DND-41 (cell line): Measurements from ENCODE around the gene COBL.

Source experiments
- ATAC-seq: fragments of 200-7000 bp; cut with Tn5 transposase; 3 replicates; pipeline ENCODE4 v1.9.1; 2021; ENCODE audit warnings: low read depth; ENCODE audit not compliant: insufficient read depth
- DNase-seq: peaks from one replicate; pipeline ENCODE4 v3.0.0-alpha.2; 2020
- H2AFZ ChIP-seq: 2 replicates; pipeline ENCODE4 v1.6.0; 2012; ENCODE audit warnings: low read depth, low read length
- H3K27ac ChIP-seq: 2 replicates; pipeline ENCODE4 v1.5.1; 2012; ENCODE audit warnings: low read length, inconsistent platforms
- H3K27me3 ChIP-seq: fragments of 200-600 bp; sonication (generic); 2 replicates; pipeline ENCODE4 v1.6.0; 2012; ENCODE audit warnings: low read length, mild to moderate bottlenecking, inconsistent platforms; ENCODE audit not compliant: insufficient read depth, poor library complexity
- H3K36me3 ChIP-seq: 2 replicates; pipeline ENCODE4 v1.5.1; 2012; ENCODE audit warnings: low read length, inconsistent platforms; ENCODE audit not compliant: insufficient read depth
- H3K4me1 ChIP-seq: 2 replicates; pipeline ENCODE4 v1.5.1; 2012; ENCODE audit warnings: mild to moderate bottlenecking, low read length; ENCODE audit not compliant: insufficient read depth
- H3K4me2 ChIP-seq: 2 replicates; pipeline ENCODE4 v1.6.0; 2012; ENCODE audit warnings: mild to moderate bottlenecking, moderate library complexity, low read length, inconsistent platforms; ENCODE audit not compliant: insufficient read depth
- H3K4me3 ChIP-seq, 2 experiments: fragments of 200-600 bp in 1 of 2; shearing (Covaris generic) in 1 of 2; 2 replicates each; pipeline ENCODE4 v1.5.1; 2012 to 2016; ENCODE audit warnings: inconsistent platforms in 2 of 2, low read length in 2 of 2, mild to moderate bottlenecking in 2 of 2, low read depth in 1 of 2, moderate library complexity in 1 of 2
- H3K79me2 ChIP-seq: 2 replicates; pipeline ENCODE4 v1.6.0; 2012; ENCODE audit warnings: low read length, inconsistent platforms; ENCODE audit not compliant: insufficient read depth
- H3K9ac ChIP-seq: 2 replicates; pipeline ENCODE4 v1.6.0; 2012; ENCODE audit warnings: low read depth, mild to moderate bottlenecking, inconsistent platforms, low read length, moderate library complexity
- H3K9me3 ChIP-seq: 2 replicates; pipeline ENCODE4 v1.5.1; 2012; ENCODE audit warnings: low read length, moderate library complexity, mild to moderate bottlenecking, inconsistent platforms; ENCODE audit not compliant: insufficient read depth, severe bottlenecking
- H4K20me1 ChIP-seq: 2 replicates; pipeline ENCODE4 v1.6.0; 2012; ENCODE audit warnings: low read length; ENCODE audit not compliant: insufficient read depth
- CTCF ChIP-seq: IDR thresholded peaks from 2 replicates; pipeline ENCODE4 v1.5.1; 2012; ENCODE audit warnings: borderline replicate concordance, low read length, moderate library complexity, mild to moderate bottlenecking; ENCODE audit not compliant: poor library complexity, severe bottlenecking; ENCODE audit errors: extremely low read depth
- EZH2 ChIP-seq: IDR thresholded peaks from 3 replicates; pipeline ENCODE4 v1.6.1; 2012; ENCODE audit warnings: borderline replicate concordance, low read depth, mild to moderate bottlenecking, moderate library complexity, low read length, inconsistent platforms; ENCODE audit not compliant: severe bottlenecking

Gene COBL

GRCh38 chr7:51246258-51247245 is 70.1 kb downstream of the COBL start:
- no peaks in the 10 kb centered on the region for H4K20me1 ChIP-seq

GRCh38 chr7:51244885-51245284 is 71.7 kb downstream of the COBL start:
- Histone ChIP-seq H3K27me3 (peaks cover 2% of the 10 kb centered on the region), H3K4me3 (no peak overlapping the region), H3K27ac (no peak overlapping the region), H3K4me1 (no peaks in the 10 kb centered on the region), H3K79me2 (no peaks in the 10 kb centered on the region), H3K9me3 (no peaks in the 10 kb centered on the region), H3K36me3 (no peaks in the 10 kb centered on the region), H4K20me1 (no peaks in the 10 kb centered on the region), H3K9ac (no peak overlapping the region), H2AFZ (no peak overlapping the region), H3K4me2 (no peak overlapping the region)
- no peak for ATAC-seq
- no peak for DNase-seq
- TF ChIP-seq CTCF (no peak), EZH2 (no peak)

More at GRCh38 chr7:51246258-51247245, 70.1 kb downstream of the COBL start:
- no peak overlapping the region for H3K9ac ChIP-seq
- H3K4me1 ChIP-seq, result no peaks in the 10 kb centered on the region
- no peaks in the 10 kb centered on the region for H3K9me3 ChIP-seq
- ATAC-seq (no peak), DNase-seq (no peak)
- no peak overlapping the region for H3K4me3 ChIP-seq
- H3K79me2 ChIP-seq, result no peaks in the 10 kb centered on the region
- H3K4me2 ChIP-seq, result no peak overlapping the region
- H2AFZ ChIP-seq, result no peak overlapping the region
- TF ChIP-seq EZH2 (no peak), CTCF (no peak)
- H3K27me3 ChIP-seq, result no peaks in the 10 kb centered on the region
- no peaks in the 10 kb centered on the region for H3K36me3 ChIP-seq
- no peak overlapping the region for H3K27ac ChIP-seq

GRCh38 chr7:51244053-51244452 is 72.6 kb downstream of the COBL start:
- DNase-seq (no peak), ATAC-seq (no peak)
- Histone ChIP-seq H3K4me2 (no peak overlapping the region), H3K9ac (no peak overlapping the region), H3K79me2 (no peaks in the 10 kb centered on the region), H4K20me1 (no peaks in the 10 kb centered on the region), H3K27me3 (peaks cover 2% of the 10 kb centered on the region), H3K36me3 (no peaks in the 10 kb centered on the region), H3K9me3 (no peaks in the 10 kb centered on the region), H3K4me1 (no peaks in the 10 kb centered on the region), H2AFZ (no peak overlapping the region), H3K27ac (no peak overlapping the region), H3K4me3 (no peak overlapping the region)
- TF ChIP-seq CTCF (no peak), EZH2 (no peak)
